K562 (cell line): Measurements from ENCODE around the gene YIF1A.

Experiments used
- ARID3A ChIP-seq: IDR thresholded peaks from 2 replicates; pipeline ENCODE4 v1.6.1; 2012; ENCODE audit warnings: low read depth, low read length, improper control_type of control experiment, borderline replicate concordance
- NR4A1 ChIP-seq, 2 experiments: fragments of 250-450 bp in 1 of 2; fragments of 450-650 bp in 1 of 2; sonication (Bioruptor Pico) in 1 of 2; IDR thresholded peaks; 2 replicates each; pipeline versions ENCODE4 v1.4.0 to v1.6.1; 2016 to 2020; ENCODE audit warnings: mild to moderate bottlenecking in 2 of 2, missing compliant biosample characterization in 1 of 2, missing genetic modification characterization in 1 of 2, moderate library complexity in 1 of 2
- RAD21 ChIP-seq, 2 experiments: fragments of 250-450 bp in 1 of 2; fragments of 450-650 bp in 1 of 2; sonication (Bioruptor Pico) in 1 of 2; formaldehyde crosslinking in 1 of 2; IDR thresholded peaks in 1 of 2; conservative IDR thresholded peaks in 1 of 2; 2 replicates each; pipeline versions ENCODE4 v1.4.0 to v1.8.0; 2020 to 2022; ENCODE audit warnings: mild to moderate bottlenecking in 2 of 2, moderate library complexity in 1 of 2
- TF ChIP-seq, protein P1 (sequence below), 3 experiments: IDR thresholded peaks in 2 of 3; conservative IDR thresholded peaks in 1 of 3; 2 replicates each; pipeline ENCODE4 v1.5.1; 2011 to 2012; ENCODE audit warnings: low read length in 3 of 3, mild to moderate bottlenecking in 3 of 3, control low read depth in 2 of 3, improper control_type of control experiment in 1 of 3, inconsistent platforms in 1 of 3, low read depth in 1 of 3, mixed read lengths in 1 of 3, moderate library complexity in 1 of 3; ENCODE audit not compliant: insufficient read depth in 2 of 3
- TF ChIP-seq, protein P2 (sequence below): sonication (generic); formaldehyde crosslinking; IDR thresholded peaks from 2 replicates; pipeline ENCODE4 v1.5.0; 2020; ENCODE audit warnings: missing genetic modification reagents

GRCh38 chr11:66327171-66328030 is 38.5 kb upstream of the YIF1A start:
- TF ChIP-seq NR4A1 (CRISPR knock-in tag; IDR thresholded peaks at IDR 0.05) (no peak), NR4A1 (tag; IDR thresholded peaks at IDR 0.05) (no peak), ARID3A (no peak), RAD21 (CRISPR knock-in tag; conservative IDR thresholded peaks at IDR 0.05 in 1 of 2, IDR thresholded peaks at IDR 0.05 in 1 of 2) (no peak)
- TF ChIP-seq, protein P1, sequence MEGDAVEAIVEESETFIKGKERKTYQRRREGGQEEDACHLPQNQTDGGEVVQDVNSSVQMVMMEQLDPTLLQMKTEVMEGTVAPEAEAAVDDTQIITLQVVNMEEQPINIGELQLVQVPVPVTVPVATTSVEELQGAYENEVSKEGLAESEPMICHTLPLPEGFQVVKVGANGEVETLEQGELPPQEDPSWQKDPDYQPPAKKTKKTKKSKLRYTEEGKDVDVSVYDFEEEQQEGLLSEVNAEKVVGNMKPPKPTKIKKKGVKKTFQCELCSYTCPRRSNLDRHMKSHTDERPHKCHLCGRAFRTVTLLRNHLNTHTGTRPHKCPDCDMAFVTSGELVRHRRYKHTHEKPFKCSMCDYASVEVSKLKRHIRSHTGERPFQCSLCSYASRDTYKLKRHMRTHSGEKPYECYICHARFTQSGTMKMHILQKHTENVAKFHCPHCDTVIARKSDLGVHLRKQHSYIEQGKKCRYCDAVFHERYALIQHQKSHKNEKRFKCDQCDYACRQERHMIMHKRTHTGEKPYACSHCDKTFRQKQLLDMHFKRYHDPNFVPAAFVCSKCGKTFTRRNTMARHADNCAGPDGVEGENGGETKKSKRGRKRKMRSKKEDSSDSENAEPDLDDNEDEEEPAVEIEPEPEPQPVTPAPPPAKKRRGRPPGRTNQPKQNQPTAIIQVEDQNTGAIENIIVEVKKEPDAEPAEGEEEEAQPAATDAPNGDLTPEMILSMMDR (IDR thresholded peaks at IDR 0.05 in 2 of 3, conservative IDR thresholded peaks at IDR 0.05 in 1 of 3; ENCODE audit: insufficient read depth in 2 of 3, low read depth in 1 of 3, low read length in 3 of 3), result no peak
- TF ChIP-seq, protein P2, sequence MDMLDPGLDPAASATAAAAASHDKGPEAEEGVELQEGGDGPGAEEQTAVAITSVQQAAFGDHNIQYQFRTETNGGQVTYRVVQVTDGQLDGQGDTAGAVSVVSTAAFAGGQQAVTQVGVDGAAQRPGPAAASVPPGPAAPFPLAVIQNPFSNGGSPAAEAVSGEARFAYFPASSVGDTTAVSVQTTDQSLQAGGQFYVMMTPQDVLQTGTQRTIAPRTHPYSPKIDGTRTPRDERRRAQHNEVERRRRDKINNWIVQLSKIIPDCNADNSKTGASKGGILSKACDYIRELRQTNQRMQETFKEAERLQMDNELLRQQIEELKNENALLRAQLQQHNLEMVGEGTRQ (CRISPR knock-in tag), result no peak
